ENCODE measurements around the gene PLAC8. TPM values are rescaled to one million over a fixed set of nuclear protein-coding genes. Genes with fewer than 3 reads are reported as not detected.

PLAC8 gene
- total and polyA plus RNA-seq, 2 of the 4 experiments (the other 2 are of a cell fraction), result not detected

GRCh38 chr4:83118869-83119268, 4.3 kb upstream of the PLAC8 start:
- no peaks in the 10 kb centered on the region for H4K20me1 ChIP-seq (ENCODE audit: insufficient read depth, low read length)
- CTCF ChIA-PET, result no interaction called here

More at GRCh38 chr4:83118869-83119268, 4.3 kb upstream of the PLAC8 start:
- Histone ChIP-seq H3K27ac (ENCODE audit: insufficient read depth, low read length) (no peak overlapping the region), H4K5ac (ENCODE audit: low read depth, low read length) (no peak overlapping the region), H2BK120ac (ENCODE audit: low read depth, low read length) (no peak overlapping the region), H3K4ac (ENCODE audit: low read depth, low read length) (no peak overlapping the region), H4K91ac (ENCODE audit: insufficient read depth, low read depth, low read length) (no peak overlapping the region), H3K14ac (replicated peaks; ENCODE audit: low read depth, low read length) (no peak overlapping the region), H2AK5ac (ENCODE audit: low read depth, low read length) (no peak overlapping the region), H2AK9ac (replicated peaks; ENCODE audit: low read depth, low read length, poor library complexity) (no peak overlapping the region), H3K9me1 (ENCODE audit: insufficient read depth, low read length) (no peaks in the 10 kb centered on the region), H3K18ac (ENCODE audit: low read depth, low read length) (no peak overlapping the region), H3K4me3 (ENCODE audit: insufficient read depth, low read depth, low read length) (no peak overlapping the region), H2BK5ac (ENCODE audit: low read depth, low read length, poor library complexity, severe bottlenecking) (no peak overlapping the region), H3K9me3 (ENCODE audit: control insufficient read depth, insufficient read depth, low read length) (peaks cover 4% of the 10 kb centered on the region; the same call in 1 of the 2 replicates), H3K56ac (ENCODE audit: extremely low read depth, insufficient read depth, low read length) (no peak overlapping the region), H3K79me1 (ENCODE audit: low read depth in 1 of 2, low read length in 2 of 2) (no peaks in the 10 kb centered on the region), H3K36me3 (ENCODE audit: control insufficient read depth, insufficient read depth, low read length) (no peaks in the 10 kb centered on the region), H2AFZ (replicated peaks; ENCODE audit: low read length, poor library complexity) (no peak overlapping the region), H2BK20ac (ENCODE audit: low read depth, low read length) (no peak overlapping the region), H3K23ac (ENCODE audit: low read depth, low read length) (no peak overlapping the region), H3K27me3 (ENCODE audit: control insufficient read depth, insufficient read depth, low read length) (no peaks in the 10 kb centered on the region; the same call in 1 of the 2 replicates), H4K8ac (ENCODE audit: low read depth in 2 of 2, low read length in 2 of 2) (no peak overlapping the region), H3K4me2 (ENCODE audit: low read depth, low read length) (no peak overlapping the region), H3K4me1 (ENCODE audit: control insufficient read depth, insufficient read depth, low read length) (peaks cover 1% of the 10 kb centered on the region; the same call in 1 of the 2 replicates), H2BK15ac (ENCODE audit: low read depth, low read length) (no peak overlapping the region), H3K9ac (ENCODE audit: low read depth, low read length) (no peak overlapping the region)
- WGBS, 2 experiments (ENCODE audit: extremely low coverage in 2 of 2, insufficient read length in 1 of 2), result 100% methylated on average over 1 of the region's 2 CpGs; no CpG with 5 or more reads in 1 of the 2 experiments
- intact Hi-C loops (cut with micrococcal nuclease), result no loop called here
- ATAC-seq (ENCODE audit: low read depth) (no peak), DNase-seq (no peak)
- in situ Hi-C loops (cut with MboI; ENCODE audit: low sequenced_read_pairs), result no loop called here
- dilution Hi-C loops (cut with HindIII; ENCODE audit: low sequenced_read_pairs, unreplicated experiment), result no loop called here
- POLR2A ChIA-PET (ENCODE audit: unreplicated experiment), result no interaction called here
- no peak for TF ChIP-seq RAD21 (IDR thresholded peaks at IDR 0.05; ENCODE audit: low read length)
- TF ChIP-seq POLR2A (IDR thresholded peaks at IDR 0.05; ENCODE audit: low read depth, low read length), result no peak
- TF ChIP-seq USF2 (IDR thresholded peaks at IDR 0.05; ENCODE audit: low read depth, low read length), result no peak
- no peak for TF ChIP-seq RCOR1 (IDR thresholded peaks at IDR 0.05; ENCODE audit: insufficient replicate concordance, low read length)
- no peak for TF ChIP-seq FOS (IDR thresholded peaks at IDR 0.05; ENCODE audit: low read depth, low read length)
- no peak for TF ChIP-seq CHD1 (IDR thresholded peaks at IDR 0.05; ENCODE audit: low read depth, low read length)
- TF ChIP-seq MAZ (IDR thresholded peaks at IDR 0.05; ENCODE audit: borderline replicate concordance, low read depth, low read length), result no peak
- TF ChIP-seq MXI1 (IDR thresholded peaks at IDR 0.05; ENCODE audit: borderline replicate concordance, low read depth, low read length), result no peak
- TF ChIP-seq NFE2L2 (IDR thresholded peaks at IDR 0.05; ENCODE audit: low read depth, low read length), result no peak
- TF ChIP-seq CEBPB (IDR thresholded peaks at IDR 0.05; ENCODE audit: low read depth, low read length), result no peak
- no peak for TF ChIP-seq BHLHE40 (IDR thresholded peaks at IDR 0.05; ENCODE audit: low read depth, low read length)
- no peak for TF ChIP-seq MAFK (IDR thresholded peaks at IDR 0.05; ENCODE audit: low read depth, low read length)
- no peak for TF ChIP-seq RFX5 (IDR thresholded peaks at IDR 0.05; ENCODE audit: low read depth, low read length)
- TF ChIP-seq CTCF (conservative IDR thresholded peaks at IDR 0.05; ENCODE audit: low read depth, low read length), result no peak
- no peak for TF ChIP-seq SMC3 (IDR thresholded peaks at IDR 0.05; ENCODE audit: low read depth, low read length)
- no peak for TF ChIP-seq ELK1 (IDR thresholded peaks at IDR 0.05; ENCODE audit: borderline replicate concordance, low read depth, low read length)
- no TSS peak for BruUV-seq (replicated peaks)

Data from IMR-90 (cell line).